GM19463 (cell line): ENCODE data around the gene GABPB1.
"Not testable (repeated sequence)": the region's sequence is repeated elsewhere in the genome, so short reads cannot be mapped to it uniquely, and the experiment has no call there.

ENCODE experiments used
- ATAC-seq: cut with Tn5 transposase; IDR thresholded peaks from one replicate; pipeline ENCODE4 v1.9.1; 2021; ENCODE audit warnings: mild to moderate bottlenecking, moderate library complexity; ENCODE audit not compliant: unreplicated experiment

Gene GABPB1

GRCh38 chr15:50354838-50355618 lies at the start of gene GABPB1:
Gene GABPB1, minus strand, starts transcription at chr15:50355198. Its CDS starts 45,400 bp downstream, at chr15:50309798.
- peak; percentile 40 for ATAC-seq

DNA sequence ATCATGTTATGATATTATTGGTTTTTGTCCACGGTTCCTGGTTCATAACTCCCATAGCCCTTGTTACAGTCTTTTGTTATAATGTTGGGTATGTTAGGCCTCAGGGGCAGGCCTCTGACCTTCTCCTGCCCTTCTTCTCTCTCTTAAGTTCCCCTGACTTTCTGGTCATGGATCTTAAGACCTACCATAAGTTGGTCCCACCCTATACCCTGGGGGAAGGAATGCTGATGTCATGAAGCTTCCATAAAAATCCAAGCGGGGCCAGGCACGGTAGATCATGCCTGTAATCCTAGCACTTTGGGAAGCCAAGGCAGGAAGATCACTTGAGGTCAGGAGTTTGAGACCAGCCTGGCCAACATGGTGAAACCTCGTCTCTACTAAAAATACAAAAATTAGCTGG lies 36.6 kb upstream of the GABPB1 start:
- not testable (repeated sequence) for ATAC-seq

- peak; percentile 77 for ATAC-seq
Measured at GRCh38 chr15:50390554-50391264, 35.7 kb upstream of the GABPB1 start.

GRCh38 chr15:50382408-50382807 lies 27.4 kb upstream of the GABPB1 start:
- ATAC-seq = not testable (repeated sequence)

- ATAC-seq = no peak
Measured at GRCh38 chr15:50381438-50381837, 26.4 kb upstream of the GABPB1 start.

DNA sequence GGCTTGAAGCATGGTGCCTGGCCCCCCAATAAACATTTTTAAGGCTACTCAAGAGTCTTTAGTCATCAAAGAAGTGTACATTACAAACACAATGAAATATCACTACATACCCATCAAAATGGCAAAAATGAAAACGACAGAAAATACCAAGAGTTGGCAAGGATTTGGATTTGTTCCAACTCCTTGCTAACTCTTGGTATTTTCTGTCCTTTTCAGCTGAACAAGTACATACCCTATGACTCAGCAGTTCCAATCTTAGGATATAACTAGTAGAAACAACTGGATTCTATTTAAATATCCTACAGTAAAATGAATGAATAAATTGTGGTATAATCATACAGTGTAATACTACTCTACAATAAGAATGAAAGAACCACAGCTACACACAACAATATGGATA lies 25.1 kb upstream of the GABPB1 start:
- ATAC-seq = no peak

DNA sequence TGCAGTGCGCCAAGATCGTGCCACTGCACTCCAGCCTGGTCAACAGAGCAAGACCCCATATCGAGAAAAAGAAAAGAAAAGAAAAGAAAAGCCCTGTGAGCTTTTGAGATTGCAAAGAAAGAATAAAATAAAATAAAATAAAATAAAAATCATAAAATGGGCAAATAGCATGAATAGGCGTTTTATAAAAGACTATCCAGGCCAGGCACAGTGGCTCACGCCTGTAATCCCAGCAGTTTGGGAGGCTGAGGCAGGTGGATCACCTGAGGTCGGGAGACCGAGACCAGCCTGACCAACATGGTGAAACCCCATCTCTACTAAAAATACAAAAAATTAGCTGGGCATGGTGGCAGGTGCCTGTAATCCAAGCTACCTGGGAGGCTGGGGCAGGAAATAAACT lies 24.4 kb upstream of the GABPB1 start:
- ATAC-seq = not testable (repeated sequence)

- no peak for ATAC-seq
Measured at GRCh38 chr15:50378776-50379175, 23.8 kb upstream of the GABPB1 start.

DNA sequence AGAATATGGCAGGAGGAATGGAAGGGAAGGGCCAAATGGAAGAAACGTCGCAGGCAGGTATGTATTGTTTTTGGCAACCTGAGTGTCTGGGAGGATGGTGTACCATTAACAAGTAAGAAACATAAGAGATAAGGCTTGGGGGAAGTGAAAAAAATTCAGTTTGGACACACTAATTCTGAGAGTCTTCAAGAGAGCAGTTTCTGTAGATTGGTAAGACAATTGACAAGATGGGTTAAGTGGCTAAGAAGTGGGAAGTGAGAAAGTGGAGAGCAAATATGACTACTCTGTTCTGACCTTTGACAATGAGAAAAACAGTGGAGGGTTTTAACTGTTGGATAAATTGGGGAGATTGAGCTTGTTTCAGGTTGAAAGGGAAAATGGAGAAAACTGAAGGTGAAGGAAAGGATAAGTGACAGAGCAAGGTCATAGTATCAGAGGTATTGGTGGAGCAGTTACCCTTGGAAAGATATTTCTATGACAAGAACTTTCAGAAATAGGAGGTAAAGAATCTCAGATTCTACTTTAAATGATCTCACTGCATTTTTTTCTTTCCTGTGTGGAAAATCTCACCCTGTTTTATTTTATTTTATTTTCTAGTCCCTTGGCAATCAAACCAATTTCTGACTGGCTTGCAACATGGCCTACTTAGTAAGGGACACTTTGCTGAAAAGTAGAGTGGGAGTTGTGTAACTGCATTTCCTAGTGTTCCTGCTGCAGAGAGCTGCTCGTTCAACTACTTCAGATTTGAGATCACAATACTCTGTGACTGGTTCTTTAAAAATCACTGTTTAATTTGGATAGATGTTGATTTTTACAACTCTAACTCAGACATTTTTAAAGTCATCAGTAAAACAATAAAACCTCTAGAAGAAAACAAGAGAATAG lies 23.1 kb upstream of the GABPB1 start:
- ATAC-seq = peak; percentile 97

DNA sequence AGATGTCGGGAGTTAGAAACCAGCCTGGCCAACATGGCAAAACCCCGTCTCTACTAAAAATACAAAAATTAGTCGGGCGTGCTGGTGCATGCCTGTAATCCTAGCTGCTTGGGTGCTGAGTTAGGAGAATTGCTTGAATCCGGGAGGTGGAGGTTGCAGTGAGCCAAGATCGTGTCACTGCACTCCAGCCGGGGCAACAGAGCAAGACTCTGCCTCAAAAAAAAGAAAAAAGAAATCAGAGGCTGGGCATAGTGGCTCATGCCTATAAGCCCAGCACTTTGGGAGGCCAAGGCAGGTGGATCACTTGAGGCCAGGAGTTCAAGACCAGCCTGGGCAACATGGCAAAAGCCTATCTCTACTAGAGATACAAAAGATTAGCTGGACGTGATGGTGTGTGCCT lies 14.6 kb upstream of the GABPB1 start:
- ATAC-seq = not testable (repeated sequence)

DNA sequence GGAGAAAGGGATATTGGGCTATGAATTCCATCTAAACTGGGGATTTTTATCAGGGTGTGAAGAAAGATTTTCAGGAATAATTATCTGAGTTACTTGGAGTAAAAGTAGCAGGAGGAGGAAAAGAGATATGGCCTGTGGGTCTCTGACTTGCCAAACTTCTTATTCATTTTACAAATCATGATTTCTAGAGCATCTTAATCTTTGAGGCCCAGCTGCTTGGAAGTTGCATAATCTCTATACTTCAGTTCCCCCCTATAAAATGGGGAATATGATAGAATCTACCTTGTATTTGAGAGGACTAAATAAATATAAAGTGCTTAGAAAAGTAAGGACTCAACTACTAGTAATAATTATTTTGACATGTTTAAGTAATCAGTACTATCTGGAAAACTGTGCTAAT lies 11.0 kb upstream of the GABPB1 start:
- ATAC-seq = no peak

- ATAC-seq = no peak
Measured at GRCh38 chr15:50365570-50365969, 10.6 kb upstream of the GABPB1 start.

DNA sequence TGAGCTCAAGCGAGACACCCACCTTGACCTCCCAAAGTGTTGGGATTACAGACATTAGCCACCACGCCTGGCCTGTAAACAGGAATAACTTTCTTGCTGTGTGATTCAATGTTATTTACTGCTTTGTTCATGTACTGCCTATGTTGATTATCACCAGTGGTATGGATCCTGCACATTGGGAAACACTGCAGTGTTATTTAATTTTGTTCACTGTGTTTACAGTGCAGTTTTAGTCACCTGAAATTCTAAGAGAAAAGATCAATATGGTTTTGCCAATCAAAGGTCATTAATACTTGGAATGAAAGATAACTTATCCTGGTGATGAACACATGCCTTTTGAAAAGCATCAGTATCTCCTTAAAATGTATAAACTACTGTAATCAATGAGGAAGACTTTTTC lies 8.6 kb upstream of the GABPB1 start:
- ATAC-seq = no peak

DNA sequence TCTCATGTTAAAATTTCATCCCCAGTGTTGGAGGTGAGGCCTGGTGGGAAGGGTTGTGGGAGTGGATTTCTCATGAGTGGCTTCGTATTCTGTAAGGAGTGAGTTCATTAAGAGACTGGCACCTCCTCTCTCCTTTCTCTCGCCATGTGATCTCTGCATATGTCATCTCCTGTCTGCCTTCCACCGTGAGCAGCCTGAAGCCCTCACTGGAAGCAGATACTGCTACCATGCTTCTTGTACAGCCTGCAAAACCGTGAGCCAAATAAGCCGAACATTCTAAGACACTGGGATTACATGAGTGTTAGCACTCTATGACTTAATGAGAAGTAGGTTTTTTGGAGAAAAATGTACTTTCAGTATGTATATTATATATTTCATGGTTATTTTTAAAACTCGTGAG lies 6.8 kb upstream of the GABPB1 start:
- no peak for ATAC-seq

DNA sequence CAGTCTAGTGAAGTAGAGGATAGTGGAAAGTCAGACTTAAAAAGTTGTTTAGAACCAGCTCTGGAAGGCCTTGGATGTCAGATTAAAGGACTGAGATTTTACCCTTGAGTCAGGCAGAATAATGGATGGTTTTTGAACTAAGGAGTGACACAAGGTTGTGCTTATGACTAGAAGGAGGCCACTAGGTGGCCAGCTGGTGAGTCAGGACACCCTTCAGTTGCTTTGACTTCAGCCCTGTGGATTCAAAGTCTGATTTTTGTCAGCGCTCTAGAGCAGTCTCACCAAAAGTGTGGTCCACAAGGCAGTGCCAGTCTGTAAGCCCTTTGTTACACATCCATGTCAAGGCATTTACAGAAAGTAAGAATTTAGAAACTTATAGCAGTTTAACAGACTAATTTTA lies 3.8 kb upstream of the GABPB1 start:
- ATAC-seq = no peak

- ATAC-seq = no peak
Measured at GRCh38 chr15:50355980-50356379, 982 bp upstream of the GABPB1 start.

DNA sequence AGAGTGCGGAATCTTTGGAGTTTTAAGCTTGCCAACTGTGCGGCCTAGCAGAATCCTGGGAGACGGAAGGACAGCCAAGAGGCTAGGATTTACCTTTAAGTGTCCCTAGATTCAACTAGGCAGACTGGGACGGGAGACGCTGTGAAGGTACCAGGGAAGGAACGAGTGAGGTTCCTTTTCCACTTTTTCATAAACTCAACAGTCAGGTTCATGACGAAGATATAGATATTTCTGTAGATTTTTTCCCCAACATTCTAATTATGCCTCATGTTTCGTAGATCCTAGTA lies 564 bp upstream of the GABPB1 start:
- ATAC-seq = no peak

DNA sequence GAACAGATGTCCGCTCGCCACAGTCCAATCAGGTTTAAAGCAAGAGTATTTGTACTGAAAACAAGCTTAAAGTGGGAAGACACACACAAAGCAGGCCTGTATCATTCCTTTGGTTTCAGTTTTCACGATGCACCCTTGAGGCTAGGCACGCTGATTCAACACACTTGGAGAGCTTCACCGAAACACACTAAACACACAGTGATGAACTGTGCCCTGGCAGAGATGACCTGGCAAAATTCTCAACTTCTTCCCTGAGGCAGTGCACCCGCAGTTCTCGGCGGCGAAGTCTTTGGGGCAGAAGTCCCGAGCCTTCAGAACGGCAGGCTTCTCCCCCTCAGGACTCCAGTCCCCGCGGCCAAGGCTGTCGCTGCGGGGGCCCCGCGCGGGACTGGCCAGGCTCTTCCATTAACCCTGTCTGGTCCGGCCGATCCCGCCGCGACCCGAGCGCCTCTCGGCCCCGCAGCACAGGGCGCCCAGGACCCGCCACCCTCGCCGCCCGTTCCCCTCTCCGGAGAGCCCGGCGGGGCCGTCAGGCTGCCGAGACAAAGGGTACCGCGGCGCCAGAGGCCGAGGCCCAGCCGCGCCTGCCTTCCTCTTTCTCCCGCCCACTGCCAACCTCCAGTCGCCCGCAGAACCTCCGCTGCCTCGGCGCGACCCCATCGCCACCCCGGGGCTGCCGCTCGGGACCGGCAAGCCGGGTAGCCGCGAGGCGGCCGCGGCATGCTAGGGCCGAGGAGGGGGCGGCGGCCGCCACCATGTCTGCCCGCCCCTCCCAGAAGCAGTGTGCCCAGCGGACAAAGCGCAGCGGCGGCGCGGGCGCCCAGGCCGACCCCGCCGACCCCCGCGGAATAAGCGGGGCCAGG lies 792 bp downstream of the GABPB1 start:
- peak; percentile 37 for ATAC-seq

DNA sequence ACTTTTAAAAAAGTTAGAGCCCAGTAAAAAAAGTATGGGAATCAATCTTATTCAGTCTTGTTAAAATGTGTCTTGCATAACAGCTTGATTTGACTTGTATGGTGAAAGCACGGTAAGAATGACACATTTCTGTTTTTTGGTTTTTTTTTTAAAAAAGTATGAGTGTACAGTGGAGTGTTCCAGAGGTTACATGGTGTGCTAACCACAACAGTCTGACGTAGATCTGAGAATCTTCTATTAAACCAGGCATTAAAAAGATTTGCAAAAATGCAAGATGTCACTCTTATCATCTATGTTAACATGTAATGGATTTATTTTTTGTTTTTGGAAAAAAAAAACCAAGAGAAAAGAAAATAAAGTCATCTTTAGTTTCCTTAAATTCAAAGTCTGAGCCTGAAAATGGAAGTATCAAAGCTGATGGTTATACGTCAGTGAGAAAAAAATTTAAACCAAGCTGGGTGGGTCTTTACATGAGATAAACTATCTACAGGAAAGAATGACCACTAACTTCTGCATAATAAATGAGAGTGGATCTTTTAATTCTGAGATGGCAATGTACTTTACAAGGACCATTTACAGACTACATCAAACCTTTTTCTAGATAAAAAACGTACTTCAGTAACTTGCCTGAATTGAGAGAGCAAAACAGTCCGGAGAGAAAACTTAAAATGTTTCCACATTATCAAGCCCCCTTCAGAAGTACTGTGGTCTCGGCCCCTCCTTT lies 1.6 kb downstream of the GABPB1 start:
- no peak for ATAC-seq

- no peak for ATAC-seq
Measured at GRCh38 chr15:50350621-50351020, 4.4 kb downstream of the GABPB1 start.
